NCI-H446 (cell line): Measurements from ENCODE around the gene CHMP4B.

Experiments
- DNase-seq, 2 experiments: peaks; one replicate each; lab custom pipeline; 2025; lab: John Stamatoyannopoulos, UW

The CHMP4B gene

DNA sequence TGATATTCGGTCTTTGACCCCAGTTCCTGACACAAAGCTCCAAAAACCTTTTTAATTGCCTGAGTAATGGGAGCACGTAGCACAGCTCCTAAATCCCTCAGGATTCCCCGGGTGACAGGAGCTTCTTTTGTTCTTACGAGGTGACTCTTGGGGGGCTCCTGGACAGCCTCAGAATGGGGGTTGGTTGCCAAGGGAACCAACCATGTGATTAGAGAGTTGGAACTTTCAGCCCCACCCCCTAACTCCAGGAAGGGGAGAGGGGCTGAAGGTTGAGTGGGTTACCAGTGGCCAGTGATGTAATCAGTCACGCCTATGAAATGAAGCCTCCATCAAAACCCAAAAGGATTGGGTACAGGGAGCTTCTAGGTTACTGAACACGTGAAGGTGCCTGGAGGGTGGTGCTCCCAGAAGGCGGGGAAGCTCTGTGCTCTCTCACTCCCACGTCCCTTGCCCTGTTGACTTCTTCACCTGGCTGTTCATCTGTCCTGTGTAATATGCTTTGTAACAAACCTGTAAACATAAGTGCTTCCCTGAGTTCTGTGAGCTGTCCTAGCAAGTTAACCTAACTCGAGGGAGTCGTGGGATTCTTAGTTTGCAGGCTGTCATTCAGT lies 89.5 kb downstream of the CHMP4B start:
- DNase-seq: no peak

DNA sequence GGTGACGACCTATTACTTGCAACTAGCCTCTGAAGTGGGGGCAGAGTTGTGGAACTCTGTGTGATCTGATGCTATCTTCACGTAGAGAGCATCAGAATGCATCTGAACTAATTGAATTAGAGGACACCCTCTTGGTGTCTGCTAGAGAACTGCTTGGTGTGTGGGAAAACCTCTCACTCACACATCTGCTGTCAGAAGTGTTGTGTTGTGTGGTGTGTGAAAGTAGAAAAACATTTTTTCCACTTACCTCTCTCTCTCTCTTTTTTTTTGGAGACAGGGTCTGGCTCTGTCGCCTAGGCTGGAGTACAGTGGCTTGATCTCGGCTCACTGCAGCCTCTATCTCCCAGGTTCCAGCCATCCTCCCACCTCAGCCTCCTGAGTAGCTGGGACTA lies 90.0 kb downstream of the CHMP4B start:
- DNase-seq: no peak

DNA sequence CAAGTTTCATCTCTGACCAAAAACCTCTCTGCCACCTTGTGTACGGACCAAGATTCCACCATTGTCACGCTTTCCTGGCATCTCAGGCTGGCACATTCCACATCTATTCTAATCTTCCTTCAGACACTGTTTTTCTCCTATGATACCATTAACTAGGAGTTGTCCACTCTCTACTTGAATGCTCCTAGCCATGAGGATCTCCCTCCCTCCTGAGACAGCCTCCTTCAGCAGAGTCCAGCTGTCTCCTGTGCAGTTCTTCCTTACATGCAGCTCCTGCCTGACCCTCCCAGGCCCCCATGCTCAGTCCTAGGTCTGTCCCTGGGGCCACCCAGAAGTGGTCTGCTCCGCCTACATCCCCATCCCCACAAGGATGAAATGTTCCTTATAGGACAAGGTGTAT lies 90.9 kb downstream of the CHMP4B start:
- DNase-seq: no peak
